ENCODE results near the gene PRR18.
"Not testable (repeated sequence)": the region's sequence is repeated elsewhere in the genome, so short reads cannot be mapped to it uniquely, and the experiment has no call there.

Gene PRR18, protein sequence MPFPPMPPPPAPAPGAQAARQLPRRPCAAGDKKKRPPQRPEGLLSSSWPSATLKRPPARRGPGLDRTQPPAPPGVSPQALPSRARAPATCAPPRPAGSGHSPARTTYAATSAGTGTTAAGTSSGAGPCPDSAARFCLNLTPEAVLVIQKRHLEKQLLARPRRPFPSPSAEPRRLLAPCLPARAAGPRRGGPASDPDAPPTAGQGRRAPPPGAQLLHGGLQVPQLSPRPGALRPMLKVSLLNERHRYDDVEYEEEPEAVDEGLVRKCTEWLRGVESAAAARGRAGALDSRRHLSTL

DNA sequence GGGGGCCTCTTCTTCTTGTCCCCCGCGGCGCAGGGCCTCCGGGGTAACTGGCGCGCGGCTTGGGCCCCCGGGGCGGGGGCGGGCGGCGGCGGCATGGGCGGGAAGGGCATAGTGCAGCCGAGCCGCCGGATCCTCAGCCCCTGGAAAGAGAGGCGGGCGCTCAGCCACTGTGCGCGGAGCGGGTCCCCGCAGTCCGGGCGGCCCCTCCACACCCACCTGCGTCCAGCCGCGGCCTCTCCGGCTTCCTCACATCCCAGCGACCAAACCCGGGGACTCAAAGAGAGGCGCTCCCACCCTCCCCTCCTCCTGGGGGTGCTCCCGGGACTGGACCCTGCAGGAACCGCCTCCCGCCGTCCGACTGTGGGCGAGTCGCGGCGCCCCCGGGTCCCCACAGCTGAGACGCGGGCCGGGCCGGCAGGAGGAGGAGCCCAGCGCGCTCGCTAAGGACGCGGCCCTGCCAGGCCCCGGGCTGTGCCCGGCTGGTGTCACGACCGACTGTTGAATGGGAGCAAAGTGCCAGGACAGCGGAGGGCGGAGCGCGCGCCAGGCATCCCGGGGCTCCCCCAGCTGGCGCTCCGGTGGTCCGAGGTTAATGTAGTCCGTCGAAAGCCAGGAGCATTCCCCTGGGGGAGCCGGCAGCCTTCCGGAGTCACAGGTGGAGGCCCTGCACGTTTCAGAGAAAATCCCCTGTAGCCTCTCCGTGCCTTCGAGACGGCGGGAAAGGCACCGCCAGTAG is at the start of gene PRR18:
TSS of gene PRR18 (minus strand) at position 360 of the 736 bp plus-strand sequence. CDS start at position 110, 250 bp downstream.
- Histone ChIP-seq H3K36me3 (ENCODE audit: insufficient read depth, low read length) (no peaks in the 10 kb centered on the region), H3K9ac (ENCODE audit: low read depth, low read length) (peak within 1 kb of the TSS; percentile 52), H3K4me1 (ENCODE audit: insufficient read depth, low read length) (0 out of 2 replicates have a peak, but pooled peaks cover 5% of the 10 kb centered on the region), H3K9me3 (ENCODE audit: control insufficient read depth, insufficient read depth, low read length) (no peaks in the 10 kb centered on the region)

DNA sequence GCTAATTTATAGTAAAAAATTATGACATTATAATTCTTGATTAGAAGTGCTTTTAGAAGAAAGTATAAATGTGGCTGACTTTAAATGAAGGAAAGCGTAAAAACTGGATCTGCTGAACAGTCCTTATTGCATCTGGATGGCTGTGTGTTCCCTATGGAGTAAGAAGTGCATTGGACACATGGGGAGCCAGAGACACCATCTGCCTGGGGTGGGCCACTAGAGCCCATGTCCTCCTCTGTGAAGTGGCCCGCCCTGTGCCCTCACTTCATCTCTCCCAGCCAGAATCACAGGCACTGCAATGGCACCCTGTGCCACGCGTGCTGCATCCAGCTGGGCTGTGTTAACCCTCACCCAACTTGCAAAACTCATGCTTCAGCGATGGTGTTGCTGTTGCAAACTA is 47.4 kb upstream of the PRR18 start:
- Histone ChIP-seq H3K9me3 (ENCODE audit: control insufficient read depth, insufficient read depth, low read length) (peaks cover 2% of the 10 kb centered on the region; the same call in 1 of the 2 replicates), H3K4me1 (ENCODE audit: insufficient read depth, low read length) (peaks cover 13% of the 10 kb centered on the region), H3K36me3 (ENCODE audit: insufficient read depth, low read length) (no peaks in the 10 kb centered on the region), H3K9ac (ENCODE audit: low read depth, low read length) (no peak overlapping the region)

DNA sequence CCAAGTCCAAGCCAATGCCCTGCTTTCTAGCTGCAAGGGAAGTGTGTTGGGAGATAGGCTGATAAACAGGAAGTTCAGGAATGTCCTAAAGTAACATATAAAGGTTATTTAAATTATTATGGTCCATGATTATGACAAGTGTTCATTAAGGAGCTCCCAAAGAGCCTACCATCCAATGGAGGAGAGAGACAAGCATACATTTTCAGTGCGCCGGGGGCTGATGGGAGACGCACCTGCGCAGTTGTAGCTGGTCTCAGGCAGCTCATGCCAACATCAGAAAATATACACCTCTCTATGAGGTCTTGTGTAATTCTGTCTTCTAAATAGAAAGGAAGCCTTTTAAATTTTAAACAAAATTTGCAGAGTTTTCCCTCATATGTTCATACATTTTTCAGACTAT is 46.8 kb upstream of the PRR18 start:
- Histone ChIP-seq H3K36me3 (ENCODE audit: insufficient read depth, low read length) (no peaks in the 10 kb centered on the region), H3K9ac (ENCODE audit: low read depth, low read length) (no peak overlapping the region), H3K4me1 (ENCODE audit: insufficient read depth, low read length) (peaks cover 8% of the 10 kb centered on the region; the same call in 1 of the 2 replicates), H3K9me3 (ENCODE audit: control insufficient read depth, insufficient read depth, low read length) (peaks cover 2% of the 10 kb centered on the region; the same call in 1 of the 2 replicates)

DNA sequence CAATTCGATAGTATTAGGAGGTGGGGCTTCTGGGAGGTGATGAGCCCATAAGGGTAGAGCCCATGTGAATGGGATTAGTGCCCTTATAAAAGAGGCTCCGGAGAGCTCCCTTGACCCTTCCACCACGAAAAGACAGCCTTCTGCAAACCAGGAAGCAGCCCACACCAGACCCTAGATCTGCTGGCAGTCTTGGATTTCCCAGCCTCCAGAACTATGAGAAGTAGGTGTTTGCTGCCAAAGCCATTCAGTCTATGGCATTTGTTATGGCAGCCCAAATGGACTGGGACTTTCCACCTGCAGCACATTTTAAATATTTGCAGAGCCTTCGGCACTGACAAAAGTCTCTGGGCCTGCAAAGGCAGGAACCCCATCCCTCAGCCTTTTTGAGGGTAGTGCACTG is 46.0 kb upstream of the PRR18 start:
- H3K9ac ChIP-seq (ENCODE audit: low read depth, low read length), result no peak overlapping the region
- peaks cover 9% of the 10 kb centered on the region; the same call in 1 of the 2 replicates for H3K9me3 ChIP-seq (ENCODE audit: control insufficient read depth, insufficient read depth, low read length)
- H3K4me1 ChIP-seq (ENCODE audit: insufficient read depth, low read length), result peaks cover 8% of the 10 kb centered on the region; the same call in 1 of the 2 replicates
- no peaks in the 10 kb centered on the region for H3K36me3 ChIP-seq (ENCODE audit: insufficient read depth, low read length)

DNA sequence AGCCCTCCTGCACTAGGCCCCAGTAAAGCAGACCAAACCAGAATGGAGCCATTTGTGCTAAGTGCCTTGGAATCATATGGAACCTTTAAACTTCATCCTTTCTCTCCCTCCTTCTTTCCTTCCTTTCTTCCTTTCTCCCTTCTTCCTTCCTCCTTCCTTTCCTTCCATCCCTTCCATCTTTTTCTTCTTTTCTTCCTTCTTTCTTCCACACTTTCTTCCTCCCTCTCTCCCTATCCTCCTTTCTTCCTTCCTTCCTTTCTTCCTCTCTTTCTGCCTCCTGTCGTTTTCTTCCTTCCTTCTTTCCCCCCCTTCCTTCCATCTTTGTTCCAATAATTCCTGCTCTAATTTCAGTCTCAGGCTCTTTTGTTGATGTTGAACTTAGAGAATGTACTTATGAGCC is 45.3 kb upstream of the PRR18 start:
- H3K9ac ChIP-seq (ENCODE audit: low read depth, low read length), result no peak overlapping the region
- H3K9me3 ChIP-seq (ENCODE audit: control insufficient read depth, insufficient read depth, low read length), result peaks cover 10% of the 10 kb centered on the region; the same call in 1 of the 2 replicates
- no peaks in the 10 kb centered on the region for H3K36me3 ChIP-seq (ENCODE audit: insufficient read depth, low read length)
- H3K4me1 ChIP-seq (ENCODE audit: insufficient read depth, low read length), result peaks cover 8% of the 10 kb centered on the region; the same call in 1 of the 2 replicates

DNA sequence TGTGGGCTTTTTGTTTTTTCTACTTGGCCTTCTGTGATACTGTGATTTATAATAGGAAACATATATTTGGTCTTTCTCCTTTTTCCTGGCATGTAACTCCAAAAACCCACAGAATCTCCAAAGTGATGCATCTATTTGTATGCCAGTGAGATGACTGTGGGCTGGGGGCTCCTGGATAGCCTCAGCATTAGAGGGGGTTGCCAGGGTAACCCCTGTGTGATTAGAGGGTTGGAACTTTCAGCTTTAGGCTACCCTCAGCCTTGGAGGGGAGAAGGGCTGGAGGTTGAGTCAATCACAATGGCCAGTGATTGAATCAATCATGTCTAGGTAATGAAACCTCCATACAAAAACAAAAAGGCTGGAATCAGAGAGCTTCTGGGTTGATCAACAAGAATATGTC is 44.7 kb upstream of the PRR18 start:
- Histone ChIP-seq H3K9ac (ENCODE audit: low read depth, low read length) (no peak overlapping the region), H3K4me1 (ENCODE audit: insufficient read depth, low read length) (peaks cover 8% of the 10 kb centered on the region; the same call in 1 of the 2 replicates), H3K36me3 (ENCODE audit: insufficient read depth, low read length) (no peaks in the 10 kb centered on the region), H3K9me3 (ENCODE audit: control insufficient read depth, insufficient read depth, low read length) (peaks cover 10% of the 10 kb centered on the region; the same call in 1 of the 2 replicates)

DNA sequence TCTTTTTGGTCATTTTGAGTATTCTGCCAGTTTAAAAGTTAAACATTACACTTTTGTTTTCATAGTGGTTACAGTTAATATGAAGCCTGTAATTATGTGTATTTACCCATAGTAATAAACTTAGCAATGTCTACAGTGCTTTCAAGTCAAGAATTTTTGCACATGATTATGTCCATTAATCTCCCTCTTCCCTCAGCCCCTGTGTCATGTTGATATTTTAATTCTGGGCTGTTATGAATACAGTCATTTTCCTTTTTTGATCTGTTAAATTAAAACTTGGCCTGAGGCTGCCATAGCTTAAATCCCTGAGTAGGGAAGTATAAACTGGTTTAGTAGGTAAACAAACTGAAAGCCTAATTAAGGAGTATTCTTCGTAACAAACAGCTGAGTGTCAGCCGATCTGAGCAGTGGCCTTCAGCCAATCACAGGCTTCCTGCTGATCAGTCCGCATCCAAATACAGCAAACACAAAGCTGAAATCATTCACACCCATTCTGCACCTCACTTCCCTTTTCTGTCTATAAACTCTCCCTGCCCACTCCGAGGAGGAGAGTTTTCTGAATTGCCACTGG is 43.6 kb upstream of the PRR18 start:
- Histone ChIP-seq H3K9ac (ENCODE audit: low read depth, low read length) (no peak overlapping the region), H3K9me3 (ENCODE audit: control insufficient read depth, insufficient read depth, low read length) (peaks cover 10% of the 10 kb centered on the region; the same call in 1 of the 2 replicates), H3K4me1 (ENCODE audit: insufficient read depth, low read length) (peaks cover 8% of the 10 kb centered on the region; the same call in 1 of the 2 replicates), H3K36me3 (ENCODE audit: insufficient read depth, low read length) (no peaks in the 10 kb centered on the region)

DNA sequence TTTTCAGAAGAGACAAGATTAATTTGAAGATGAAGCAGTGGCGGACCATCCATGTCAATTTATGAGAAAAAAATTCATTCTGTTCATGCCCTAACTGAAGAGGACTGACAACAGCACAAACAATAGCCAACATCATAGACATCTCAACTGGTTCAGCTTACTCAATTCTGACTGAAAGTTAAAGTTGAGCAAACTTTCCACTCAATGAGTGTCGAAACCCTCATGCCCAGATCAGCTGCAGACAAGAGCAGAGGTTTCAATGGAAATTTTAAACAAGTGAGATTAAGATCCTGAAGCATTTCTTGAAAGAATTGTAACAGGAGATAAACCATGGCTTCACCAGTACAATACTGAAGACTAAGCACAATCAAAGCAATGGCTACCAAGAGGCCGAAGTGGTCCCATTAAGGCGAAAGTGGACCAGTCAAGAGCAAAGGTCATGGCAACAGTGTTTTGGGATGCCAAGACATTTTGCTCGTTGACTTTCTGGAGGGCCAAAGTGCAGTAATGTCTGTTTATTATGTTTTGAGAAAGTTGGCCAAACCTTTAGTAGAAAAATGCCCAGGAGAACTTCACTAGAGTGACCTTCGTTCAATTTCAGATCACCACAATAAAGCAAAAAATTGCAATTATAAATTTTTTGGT is 40.2 kb upstream of the PRR18 start:
- Histone ChIP-seq H3K9me3 (ENCODE audit: control insufficient read depth, insufficient read depth, low read length) (peaks cover 10% of the 10 kb centered on the region; the same call in 1 of the 2 replicates), H3K4me1 (ENCODE audit: insufficient read depth, low read length) (peaks cover 7% of the 10 kb centered on the region; the same call in 1 of the 2 replicates), H3K9ac (ENCODE audit: low read depth, low read length) (no peak overlapping the region), H3K36me3 (ENCODE audit: insufficient read depth, low read length) (no peaks in the 10 kb centered on the region)

DNA sequence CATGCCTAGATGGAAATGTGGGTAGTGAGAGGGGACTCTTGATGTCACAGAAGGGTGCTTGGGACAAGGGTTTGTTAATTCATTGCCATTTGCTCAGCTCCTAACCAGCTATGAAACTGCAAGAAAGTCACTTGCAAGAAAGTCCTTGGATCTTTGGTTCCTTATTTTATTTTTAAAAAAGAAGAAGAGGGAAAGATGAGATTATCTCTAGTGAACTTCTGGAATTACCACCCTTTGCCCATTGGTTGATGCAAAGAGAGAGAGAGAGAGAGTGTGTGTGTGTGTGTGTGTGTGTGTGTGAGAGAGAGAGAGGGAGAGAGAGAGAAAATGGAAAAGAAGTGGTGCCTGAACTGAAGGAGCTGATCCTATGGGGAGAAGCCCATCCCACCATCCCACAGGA is 38.8 kb upstream of the PRR18 start:
- H3K4me1 ChIP-seq (ENCODE audit: insufficient read depth, low read length), result peaks cover 8% of the 10 kb centered on the region; the same call in 1 of the 2 replicates
- no peaks in the 10 kb centered on the region for H3K36me3 ChIP-seq (ENCODE audit: insufficient read depth, low read length)
- no peak overlapping the region for H3K9ac ChIP-seq (ENCODE audit: low read depth, low read length)
- peaks cover 10% of the 10 kb centered on the region; the same call in 1 of the 2 replicates for H3K9me3 ChIP-seq (ENCODE audit: control insufficient read depth, insufficient read depth, low read length)

DNA sequence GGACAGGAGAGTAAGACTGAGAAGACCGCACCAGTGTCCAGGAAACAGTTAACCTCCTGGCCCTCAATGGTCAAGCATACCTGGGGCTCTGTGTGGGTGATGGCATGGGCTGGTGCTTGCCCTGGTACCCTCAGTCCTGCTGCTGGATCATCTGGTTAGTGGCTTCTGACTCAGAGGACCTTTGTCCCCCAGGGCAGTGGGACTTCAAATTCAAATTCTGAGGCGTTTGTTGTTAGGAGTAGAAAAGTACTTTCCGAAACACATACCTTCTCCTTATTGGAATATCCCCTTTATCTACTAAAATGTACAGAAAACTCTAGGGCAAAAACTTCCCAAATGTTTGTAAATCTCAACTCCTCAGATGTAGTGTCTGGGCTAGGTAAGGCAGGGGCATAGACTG is 38.3 kb upstream of the PRR18 start:
- Histone ChIP-seq H3K4me1 (ENCODE audit: insufficient read depth, low read length) (peaks cover 6% of the 10 kb centered on the region; the same call in 1 of the 2 replicates), H3K9ac (ENCODE audit: low read depth, low read length) (no peak overlapping the region), H3K9me3 (ENCODE audit: control insufficient read depth, insufficient read depth, low read length) (peaks cover 10% of the 10 kb centered on the region; the same call in 1 of the 2 replicates), H3K36me3 (ENCODE audit: insufficient read depth, low read length) (no peaks in the 10 kb centered on the region)

DNA sequence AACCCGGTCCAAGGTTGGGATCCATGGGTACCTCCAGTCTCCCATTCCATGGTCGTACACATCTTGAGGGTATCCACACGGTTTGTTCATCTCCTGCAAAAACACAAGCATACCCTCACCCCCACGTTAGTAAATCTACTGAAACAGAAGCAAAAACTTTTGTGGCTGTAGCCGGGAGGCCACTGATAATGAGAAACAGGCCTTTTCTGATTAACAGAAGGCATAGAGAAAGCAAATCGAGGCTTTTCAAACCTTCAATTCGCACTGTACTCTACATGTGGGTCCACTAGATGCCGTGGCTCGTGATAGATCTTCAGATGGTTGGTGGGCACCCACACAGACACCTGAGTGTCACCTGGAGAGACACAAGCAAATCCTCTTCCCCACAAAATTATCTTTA is 37.5 kb upstream of the PRR18 start:
- not testable (repeated sequence) for H3K9ac ChIP-seq (ENCODE audit: low read depth, low read length); H3K9me3 ChIP-seq (ENCODE audit: control insufficient read depth, insufficient read depth, low read length); H3K4me1 ChIP-seq (ENCODE audit: insufficient read depth, low read length); H3K36me3 ChIP-seq (ENCODE audit: insufficient read depth, low read length)

DNA sequence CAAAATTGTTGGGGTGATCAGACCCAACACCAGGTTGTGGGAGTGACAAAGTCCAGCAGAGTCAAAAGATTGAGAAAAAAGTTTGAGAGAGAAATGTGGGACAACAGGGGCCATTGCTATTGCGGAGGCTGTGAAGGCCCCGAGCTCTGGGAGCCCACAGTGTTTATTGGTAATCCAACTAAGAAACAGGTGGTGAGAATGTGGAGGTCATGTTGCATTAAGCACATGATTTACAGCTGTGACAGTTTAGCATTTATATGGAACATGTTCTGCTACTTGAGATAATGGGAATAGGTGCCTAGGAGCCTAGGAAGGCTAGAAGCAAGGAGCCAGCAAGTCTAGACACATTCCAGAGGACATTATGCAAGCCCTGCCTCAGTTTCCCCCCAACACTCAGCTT is 36.7 kb upstream of the PRR18 start:
- H3K9ac ChIP-seq (ENCODE audit: low read depth, low read length); H3K36me3 ChIP-seq (ENCODE audit: insufficient read depth, low read length); H3K9me3 ChIP-seq (ENCODE audit: control insufficient read depth, insufficient read depth, low read length); H3K4me1 ChIP-seq (ENCODE audit: insufficient read depth, low read length): not testable (repeated sequence)

DNA sequence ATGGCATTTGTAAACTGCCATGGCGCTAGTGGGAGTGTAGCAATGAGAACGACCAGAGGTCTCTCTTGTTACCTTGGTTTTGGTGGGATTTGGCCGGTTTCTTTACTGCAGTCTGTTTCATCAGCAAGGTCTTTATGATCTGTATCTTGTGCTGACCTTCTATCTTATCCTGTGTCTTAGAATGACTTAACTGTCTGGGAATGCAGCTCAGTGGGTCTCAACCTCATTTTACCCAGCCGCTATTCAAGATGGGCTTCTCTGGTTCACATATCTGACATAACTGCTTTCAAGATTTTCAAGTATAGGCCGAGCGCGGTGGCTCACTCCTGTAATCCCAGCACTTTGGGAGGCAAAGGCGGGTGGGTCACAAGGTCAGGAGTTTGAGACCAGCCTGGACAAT is 36.0 kb upstream of the PRR18 start:
- H3K4me1 ChIP-seq (ENCODE audit: insufficient read depth, low read length), result peaks cover 6% of the 10 kb centered on the region; the same call in 1 of the 2 replicates
- H3K9ac ChIP-seq (ENCODE audit: low read depth, low read length), result peak overlapping the region; percentile 23; the same call in 1 of the 2 replicates
- H3K36me3 ChIP-seq (ENCODE audit: insufficient read depth, low read length), result no peaks in the 10 kb centered on the region
- H3K9me3 ChIP-seq (ENCODE audit: control insufficient read depth, insufficient read depth, low read length), result peaks cover 2% of the 10 kb centered on the region; the same call in 1 of the 2 replicates

DNA sequence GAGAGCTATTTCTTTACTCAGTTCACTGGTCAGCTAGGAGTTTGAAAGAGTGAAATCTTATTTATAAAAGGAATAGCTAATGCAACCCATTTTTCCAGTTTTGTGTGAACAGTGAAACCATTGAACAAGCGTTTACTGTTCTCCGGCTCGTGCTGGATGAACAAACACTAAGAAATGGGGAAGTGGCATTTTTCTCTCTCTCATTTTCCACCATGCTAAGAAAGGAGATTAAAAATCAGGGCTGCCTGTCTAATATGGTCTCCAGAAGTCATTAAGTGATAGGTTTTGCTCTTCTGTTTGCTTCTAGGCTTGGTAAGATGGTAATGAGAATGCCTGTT is 34.9 kb upstream of the PRR18 start:
- H3K9me3 ChIP-seq (ENCODE audit: control insufficient read depth, insufficient read depth, low read length), result no peaks in the 10 kb centered on the region
- H3K4me1 ChIP-seq (ENCODE audit: insufficient read depth, low read length), result peaks cover 6% of the 10 kb centered on the region; the same call in 1 of the 2 replicates
- peak overlapping the region; percentile 97 for H3K9ac ChIP-seq (ENCODE audit: low read depth, low read length)
- no peaks in the 10 kb centered on the region for H3K36me3 ChIP-seq (ENCODE audit: insufficient read depth, low read length)
